GM18861 (cell line): Measurements from ENCODE around the gene TP53I13.

Source experiments
- ATAC-seq: cut with Tn5 transposase; IDR thresholded peaks from one replicate; pipeline ENCODE4 v1.9.1; 2021; ENCODE audit not compliant: unreplicated experiment

Gene TP53I13

GRCh38 chr17:29614349-29615047 is 46.0 kb downstream of the TP53I13 start:
- no peak for ATAC-seq

- ATAC-seq: no peak
Observed at GRCh38 chr17:29615048-29615385, 46.5 kb downstream of the TP53I13 start.

GRCh38 chr17:29615492-29616299 is 47.2 kb downstream of the TP53I13 start:
- peak; percentile 36 for ATAC-seq

GRCh38 chr17:29616300-29617048 is 48.0 kb downstream of the TP53I13 start:
- no peak for ATAC-seq

GRCh38 chr17:29617125-29617480 is 48.6 kb downstream of the TP53I13 start:
- peak; percentile 42 for ATAC-seq

GRCh38 chr17:29617481-29618271 is 49.2 kb downstream of the TP53I13 start:
- ATAC-seq: no peak

- ATAC-seq: no peak
Observed at GRCh38 chr17:29618272-29619065, 50.0 kb downstream of the TP53I13 start.

GRCh38 chr17:29619251-29619650 is 50.8 kb downstream of the TP53I13 start:
- ATAC-seq: no peak

- no peak for ATAC-seq
Observed at GRCh38 chr17:29620271-29620670, 51.8 kb downstream of the TP53I13 start.

- ATAC-seq: no peak
Observed at GRCh38 chr17:29620779-29621500, 52.4 kb downstream of the TP53I13 start.

GRCh38 chr17:29621751-29622194 is 53.3 kb downstream of the TP53I13 start:
- ATAC-seq: no peak
